ENCODE data around the gene DDX31.

Gene DDX31

GRCh38 chr9:132595319-132595718, 74.5 kb downstream of the DDX31 start:
- 95% methylated on average over 3 of the region's 6 CpGs for WGBS (ENCODE audit: insufficient coverage)
- peaks cover 8 to 39% (median 24%) of the 10 kb centered on the region in 4 experiments for H3K36me3 ChIP-seq (ENCODE audit: control insufficient read depth in 4 of 4, insufficient read depth in 4 of 4, low read length in 3 of 4)
- CTCF ChIA-PET, result no interaction called here

DNA sequence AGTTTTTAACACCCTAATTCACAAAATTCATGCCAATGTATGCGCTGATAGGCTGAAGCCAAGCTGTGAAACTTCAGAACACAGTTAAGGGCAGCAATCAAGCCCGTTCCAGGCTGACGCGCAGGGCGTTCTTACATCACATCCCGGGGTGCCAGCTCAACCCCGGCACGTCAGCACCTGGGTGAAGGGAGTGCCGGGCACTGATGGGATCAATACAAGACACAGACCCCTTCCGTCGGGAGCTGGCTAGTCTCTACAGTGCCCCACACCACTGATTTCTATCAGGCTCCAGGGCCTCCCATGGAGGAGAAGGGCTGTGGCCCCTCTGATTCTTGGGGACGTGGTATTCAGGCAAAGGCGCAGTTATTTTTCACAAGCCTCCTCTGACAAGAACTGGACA, 75.4 kb downstream of the DDX31 start:
- peaks cover 0 to 41% (median 15%) of the 10 kb centered on the region in 5 experiments for H3K27me3 ChIP-seq (replicated peaks in 2 of 5; ENCODE audit: control insufficient read depth in 4 of 5, insufficient read depth in 5 of 5, low read length in 4 of 5)
- H3K9me3 ChIP-seq (ENCODE audit: control extremely low read depth in 1 of 5, control insufficient read depth in 4 of 5, insufficient read depth in 2 of 5, low read depth in 1 of 5, low read length in 4 of 5), result no peaks in the 10 kb centered on the region
- no peak overlapping the region for H3K4me3 ChIP-seq (ENCODE audit: control insufficient read depth in 1 of 7, extremely low read depth in 1 of 7, insufficient read depth in 4 of 7, low read depth in 2 of 7, low read length in 6 of 7)
- H3K27ac ChIP-seq (ENCODE audit: insufficient read depth in 1 of 2, low read depth in 1 of 2, low read length in 2 of 2, poor library complexity in 1 of 2, severe bottlenecking in 2 of 2), result no peak overlapping the region
- WGBS (ENCODE audit: insufficient coverage), result 95% methylated on average over 12 of the region's 13 CpGs
- POLR2A ChIA-PET, result no interaction called here
- H3K4me1 ChIP-seq (ENCODE audit: control extremely low read depth in 1 of 4, control insufficient read depth in 4 of 4, insufficient read depth in 4 of 4, low read length in 3 of 4), result peaks cover 0 to 19% (median 8%) of the 10 kb centered on the region in 4 experiments
- no peak for DNase-seq
- CTCF ChIA-PET, result no interaction called here
- H3K36me3 ChIP-seq (ENCODE audit: control insufficient read depth in 4 of 4, insufficient read depth in 4 of 4, low read length in 3 of 4), result peaks cover 4 to 34% (median 21%) of the 10 kb centered on the region in 4 experiments

More at GRCh38 chr9:132595319-132595718, 74.5 kb downstream of the DDX31 start:
- Histone ChIP-seq H3K9me3 (ENCODE audit: control extremely low read depth in 1 of 5, control insufficient read depth in 4 of 5, insufficient read depth in 2 of 5, low read depth in 1 of 5, low read length in 4 of 5) (no peaks in the 10 kb centered on the region), H3K4me1 (ENCODE audit: control extremely low read depth in 1 of 4, control insufficient read depth in 4 of 4, insufficient read depth in 4 of 4, low read length in 3 of 4) (peaks cover 0 to 16% (median 7%) of the 10 kb centered on the region in 4 experiments), H3K4me3 (ENCODE audit: control insufficient read depth in 1 of 7, extremely low read depth in 1 of 7, insufficient read depth in 4 of 7, low read depth in 2 of 7, low read length in 6 of 7) (no peak overlapping the region), H3K27ac (ENCODE audit: insufficient read depth in 1 of 2, low read depth in 1 of 2, low read length in 2 of 2, poor library complexity in 1 of 2, severe bottlenecking in 2 of 2) (no peak overlapping the region), H3K27me3 (replicated peaks in 2 of 5; ENCODE audit: control insufficient read depth in 4 of 5, insufficient read depth in 5 of 5, low read length in 4 of 5) (peaks cover 0 to 32% (median 15%) of the 10 kb centered on the region in 5 experiments)
- no peak for DNase-seq
- POLR2A ChIA-PET, result no interaction called here

DNA sequence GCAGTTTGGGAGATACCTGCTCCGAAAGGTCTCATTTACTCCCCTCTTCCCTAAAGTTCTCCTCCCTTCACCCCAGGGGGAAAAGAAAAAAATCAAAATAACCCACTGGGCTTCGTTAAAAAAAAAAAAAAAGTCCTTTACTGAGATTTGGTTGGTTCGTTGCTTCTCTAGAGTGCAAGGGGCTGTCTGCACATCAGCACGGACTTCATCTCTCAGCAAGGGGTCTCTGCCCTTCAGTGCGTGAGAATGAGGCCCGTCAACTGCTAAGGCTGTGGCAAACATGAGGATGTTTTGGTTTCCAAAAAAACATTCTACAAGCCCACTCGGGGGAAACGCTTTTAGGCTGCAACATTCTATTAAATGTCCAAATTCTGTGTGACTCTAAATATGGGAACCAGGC, 77.3 kb downstream of the DDX31 start:
- no peak overlapping the region for H3K27ac ChIP-seq (ENCODE audit: insufficient read depth in 1 of 2, low read depth in 1 of 2, low read length in 2 of 2, poor library complexity in 1 of 2, severe bottlenecking in 2 of 2)
- ChIA-PET POLR2A (no interaction called here), CTCF (interaction anchor here (1.1 kb wide), 1 partner anchor 8 kb away, joined by 3 read pairs; no protein-coding TSS in a partner anchor)
- no peak overlapping the region for H3K4me3 ChIP-seq (ENCODE audit: control insufficient read depth in 1 of 7, extremely low read depth in 1 of 7, insufficient read depth in 4 of 7, low read depth in 2 of 7, low read length in 6 of 7)
- peaks cover 4 to 29% (median 16%) of the 10 kb centered on the region in 4 experiments for H3K36me3 ChIP-seq (ENCODE audit: control insufficient read depth in 4 of 4, insufficient read depth in 4 of 4, low read length in 3 of 4)
- peaks cover 0 to 15% (median 5%) of the 10 kb centered on the region in 4 experiments for H3K4me1 ChIP-seq (ENCODE audit: control extremely low read depth in 1 of 4, control insufficient read depth in 4 of 4, insufficient read depth in 4 of 4, low read length in 3 of 4)
- DNase-seq, result no peak
- H3K27me3 ChIP-seq (replicated peaks in 2 of 5; ENCODE audit: control insufficient read depth in 4 of 5, insufficient read depth in 5 of 5, low read length in 4 of 5), result peaks cover 0 to 61% (median 28%) of the 10 kb centered on the region in 5 experiments
- WGBS (ENCODE audit: insufficient coverage), result 92% methylated on average over 3 of the region's 8 CpGs
- H3K9me3 ChIP-seq (ENCODE audit: control extremely low read depth in 1 of 5, control insufficient read depth in 4 of 5, insufficient read depth in 2 of 5, low read depth in 1 of 5, low read length in 4 of 5), result no peaks in the 10 kb centered on the region

DNA sequence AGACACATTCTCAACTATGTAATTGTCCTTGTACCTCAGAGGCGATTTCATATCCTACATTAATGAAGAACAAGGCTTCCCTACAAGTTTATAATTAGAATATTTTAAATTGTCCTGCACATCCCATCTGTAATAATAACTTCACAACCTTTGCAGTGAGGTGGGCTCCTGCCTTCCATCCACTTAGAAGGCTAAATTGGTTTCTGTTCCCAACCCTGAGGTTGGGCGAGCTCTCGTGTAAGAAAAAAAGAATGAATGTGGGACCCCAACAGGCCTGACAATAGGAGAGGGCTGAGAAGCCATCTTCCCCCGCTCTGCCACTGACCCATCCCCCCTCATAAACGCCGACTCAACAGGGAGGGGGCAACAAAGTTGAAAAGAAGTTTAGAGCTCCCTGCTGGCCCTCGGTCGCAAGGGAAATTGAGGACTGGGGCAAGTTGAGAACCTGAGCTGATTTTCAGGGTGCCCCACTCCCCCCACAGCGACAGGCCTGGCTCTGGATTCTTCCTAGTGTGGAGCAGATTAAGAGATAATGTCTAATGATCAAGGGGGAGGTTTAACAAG, 78.0 kb downstream of the DDX31 start:
- peaks cover 4 to 29% (median 15%) of the 10 kb centered on the region in 4 experiments for H3K36me3 ChIP-seq (ENCODE audit: control insufficient read depth in 4 of 4, insufficient read depth in 4 of 4, low read length in 3 of 4)
- ChIA-PET CTCF (interaction anchor here (0.9 to 1.1 kb wide), 2 partner anchors 9 to 11 kb away, joined by 3 read pairs; no protein-coding TSS in a partner anchor), POLR2A (interaction anchor here (0.7 kb wide), 1 partner anchor 20 kb away, joined by 4 read pairs; no protein-coding TSS in a partner anchor)
- H3K27me3 ChIP-seq (replicated peaks in 2 of 5; ENCODE audit: control insufficient read depth in 4 of 5, insufficient read depth in 5 of 5, low read length in 4 of 5), result peaks cover 0 to 67% (median 32%) of the 10 kb centered on the region in 5 experiments
- no peaks in the 10 kb centered on the region for H3K9me3 ChIP-seq (ENCODE audit: control extremely low read depth in 1 of 5, control insufficient read depth in 4 of 5, insufficient read depth in 2 of 5, low read depth in 1 of 5, low read length in 4 of 5)
- DNase-seq, result no peak
- peaks cover 0 to 17% (median 7%) of the 10 kb centered on the region in 4 experiments for H3K4me1 ChIP-seq (ENCODE audit: control extremely low read depth in 1 of 4, control insufficient read depth in 4 of 4, insufficient read depth in 4 of 4, low read length in 3 of 4)
- no peak overlapping the region for H3K27ac ChIP-seq (ENCODE audit: insufficient read depth in 1 of 2, low read depth in 1 of 2, low read length in 2 of 2, poor library complexity in 1 of 2, severe bottlenecking in 2 of 2)
- no peak overlapping the region for H3K4me3 ChIP-seq (ENCODE audit: control insufficient read depth in 1 of 7, extremely low read depth in 1 of 7, insufficient read depth in 4 of 7, low read depth in 2 of 7, low read length in 6 of 7)
- WGBS (ENCODE audit: insufficient coverage), result 94% methylated on average over 2 of the region's 9 CpGs

DNA sequence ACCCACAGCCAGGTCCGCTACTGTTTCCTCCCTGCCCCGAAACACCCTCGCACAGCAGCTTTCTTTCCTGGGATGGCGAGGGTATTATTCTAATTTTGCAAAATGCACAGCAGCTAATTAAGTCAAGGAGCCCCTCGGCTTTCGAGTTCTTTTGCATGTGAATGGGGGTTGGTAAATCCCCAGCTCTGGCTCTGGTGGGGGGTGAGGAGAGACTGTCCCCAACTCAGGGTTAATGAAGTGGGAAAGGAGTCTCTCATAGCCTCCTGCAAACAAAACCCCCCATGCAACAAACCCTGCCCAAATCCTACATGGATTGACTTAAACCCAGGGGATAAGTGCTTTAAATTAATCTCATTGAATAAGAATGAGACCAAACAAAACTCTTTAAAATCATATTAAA, 78.5 kb downstream of the DDX31 start:
- CTCF ChIA-PET, result interaction anchor here (0.9 to 1.5 kb wide), 2 partner anchors 12 to 15 kb away, joined by 3 read pairs; no protein-coding TSS in a partner anchor
- H3K4me3 ChIP-seq (ENCODE audit: control insufficient read depth in 1 of 7, extremely low read depth in 1 of 7, insufficient read depth in 4 of 7, low read depth in 2 of 7, low read length in 6 of 7), result no peak overlapping the region
- H3K36me3 ChIP-seq (ENCODE audit: control insufficient read depth in 4 of 4, insufficient read depth in 4 of 4, low read length in 3 of 4), result peaks cover 4 to 24% (median 11%) of the 10 kb centered on the region in 4 experiments
- POLR2A ChIA-PET, result interaction anchor here (0.7 kb wide), 1 partner anchor 19 kb away, joined by 4 read pairs; no protein-coding TSS in a partner anchor
- no CpG with 5 or more reads among the region's 6 CpGs for WGBS (ENCODE audit: insufficient coverage)
- peaks cover 0 to 73% (median 35%) of the 10 kb centered on the region in 5 experiments for H3K27me3 ChIP-seq (replicated peaks in 2 of 5; ENCODE audit: control insufficient read depth in 4 of 5, insufficient read depth in 5 of 5, low read length in 4 of 5)
- H3K4me1 ChIP-seq (ENCODE audit: control extremely low read depth in 1 of 4, control insufficient read depth in 4 of 4, insufficient read depth in 4 of 4, low read length in 3 of 4), result peaks cover 0 to 20% (median 11%) of the 10 kb centered on the region in 4 experiments
- no peak overlapping the region for H3K27ac ChIP-seq (ENCODE audit: insufficient read depth in 1 of 2, low read depth in 1 of 2, low read length in 2 of 2, poor library complexity in 1 of 2, severe bottlenecking in 2 of 2)
- no peaks in the 10 kb centered on the region for H3K9me3 ChIP-seq (ENCODE audit: control extremely low read depth in 1 of 5, control insufficient read depth in 4 of 5, insufficient read depth in 2 of 5, low read depth in 1 of 5, low read length in 4 of 5)
- no peak for DNase-seq

GRCh38 chr9:132590318-132591182, 79.2 kb downstream of the DDX31 start:
- CTCF ChIA-PET, result interaction anchor here (1.5 kb wide), 1 partner anchor 14 kb away, joined by 3 read pairs; no protein-coding TSS in a partner anchor
- Histone ChIP-seq H3K9me3 (ENCODE audit: control extremely low read depth in 1 of 5, control insufficient read depth in 4 of 5, insufficient read depth in 2 of 5, low read depth in 1 of 5, low read length in 4 of 5) (no peaks in the 10 kb centered on the region), H3K36me3 (ENCODE audit: control insufficient read depth in 4 of 4, insufficient read depth in 4 of 4, low read length in 3 of 4) (peaks cover 2 to 22% (median 11%) of the 10 kb centered on the region in 4 experiments), H3K4me1 (ENCODE audit: control extremely low read depth in 1 of 4, control insufficient read depth in 4 of 4, insufficient read depth in 4 of 4, low read length in 3 of 4) (peaks cover 0 to 23% (median 14%) of the 10 kb centered on the region in 4 experiments), H3K27ac (ENCODE audit: insufficient read depth in 1 of 2, low read depth in 1 of 2, low read length in 2 of 2, poor library complexity in 1 of 2, severe bottlenecking in 2 of 2) (no peak overlapping the region), H3K4me3 (ENCODE audit: control insufficient read depth in 1 of 7, extremely low read depth in 1 of 7, insufficient read depth in 4 of 7, low read depth in 2 of 7, low read length in 6 of 7) (no peak overlapping the region), H3K27me3 (replicated peaks in 2 of 5; ENCODE audit: control insufficient read depth in 4 of 5, insufficient read depth in 5 of 5, low read length in 4 of 5) (peaks cover 4 to 80% (median 41%) of the 10 kb centered on the region in 5 experiments)
- no peak for DNase-seq
- WGBS (ENCODE audit: insufficient coverage), result 2% methylated on average over 37 of the region's 73 CpGs
- POLR2A ChIA-PET, result no interaction called here
